ENCODE measurements around the gene MEIKIN.

- no peak for TF ChIP-seq CTCF (IDR thresholded peaks at IDR 0.05)
- TF ChIP-seq EZH2 (IDR thresholded peaks at IDR 0.05) = no peak
Measured at GRCh38 chr5:131947445-131947844, 2.0 kb upstream of the MEIKIN start.
